H9 (cell line): ENCODE data around the gene TRIM59. TPM values are rescaled to one million over a fixed set of nuclear protein-coding genes. Genes with fewer than 3 reads are reported as not detected.

Experiments
- DNase-seq: peaks from one replicate; pipeline ENCODE4 v3.0.0-alpha.2; 2017
- H2AFZ ChIP-seq: one replicate; pipeline ENCODE4 v1.6.1; 2013; ENCODE audit warnings: mild to moderate bottlenecking, low read length, control low read depth, moderate library complexity
- H2AK5ac ChIP-seq: 2 replicates; pipeline ENCODE4 v1.6.1; 2013; ENCODE audit warnings: low read length, control low read depth, mixed read lengths; ENCODE audit not compliant: insufficient read length
- H2BK120ac ChIP-seq: one replicate; pipeline ENCODE4 v1.6.1; 2013; ENCODE audit warnings: low read depth, mild to moderate bottlenecking, low read length, control low read depth, inconsistent platforms; ENCODE audit not compliant: poor library complexity, severe bottlenecking
- H2BK12ac ChIP-seq: 2 replicates; pipeline ENCODE4 v1.6.1; 2013; ENCODE audit warnings: low read length, control low read depth, mixed read lengths, low read depth; ENCODE audit not compliant: insufficient read length
- H2BK15ac ChIP-seq: 2 replicates; pipeline ENCODE4 v1.6.1; 2013; ENCODE audit warnings: low read depth, low read length, control low read depth
- H2BK20ac ChIP-seq: one replicate; pipeline ENCODE4 v1.6.1; 2013; ENCODE audit warnings: low read depth, mild to moderate bottlenecking, low read length, control low read depth, inconsistent platforms; ENCODE audit not compliant: poor library complexity, severe bottlenecking
- H2BK5ac ChIP-seq: 2 replicates; pipeline ENCODE4 v1.6.1; 2013; ENCODE audit warnings: low read length, control low read depth, mixed read lengths; ENCODE audit not compliant: insufficient read length
- H3K14ac ChIP-seq: 2 replicates; pipeline ENCODE4 v1.6.1; 2013; ENCODE audit warnings: low read length, control low read depth; ENCODE audit not compliant: insufficient read depth
- H3K18ac ChIP-seq: 2 replicates; pipeline ENCODE4 v1.6.1; 2013; ENCODE audit warnings: low read depth, mild to moderate bottlenecking, mixed read lengths, low read length, control low read depth; ENCODE audit not compliant: insufficient read length
- H3K23ac ChIP-seq: 2 replicates; pipeline ENCODE4 v1.6.1; 2013; ENCODE audit warnings: low read length, control low read depth, mixed read lengths, low read depth; ENCODE audit not compliant: insufficient read length
- H3K23me2 ChIP-seq: 2 replicates; pipeline ENCODE4 v1.6.1; 2013; ENCODE audit warnings: low read depth, mild to moderate bottlenecking, mixed read lengths, low read length, control low read depth; ENCODE audit not compliant: insufficient read length, poor library complexity, severe bottlenecking
- H3K27ac ChIP-seq: 2 replicates; pipeline ENCODE4 v1.5.1; 2013; ENCODE audit warnings: low read length, control low read depth, mixed read lengths, low read depth; ENCODE audit not compliant: insufficient read length
- H3K27me3 ChIP-seq: 2 replicates; pipeline ENCODE4 v1.6.1; 2013; ENCODE audit warnings: low read length, control low read depth, inconsistent platforms; ENCODE audit not compliant: insufficient read depth
- H3K4ac ChIP-seq: 2 replicates; pipeline ENCODE4 v1.6.1; 2013; ENCODE audit warnings: low read depth, mild to moderate bottlenecking, control low read depth, inconsistent platforms, low read length, moderate library complexity
- H3K4me1 ChIP-seq: 2 replicates; pipeline ENCODE4 v1.6.1; 2013; ENCODE audit warnings: low read length, control low read depth, inconsistent platforms; ENCODE audit not compliant: insufficient read depth
- H3K4me2 ChIP-seq: 2 replicates; pipeline ENCODE4 v1.6.1; 2013; ENCODE audit warnings: low read length, control low read depth, mixed read lengths; ENCODE audit not compliant: insufficient read length, insufficient read depth
- H3K56ac ChIP-seq: 2 replicates; pipeline ENCODE4 v1.6.1; 2013; ENCODE audit warnings: low read depth, mild to moderate bottlenecking, mixed read lengths, low read length, control low read depth; ENCODE audit not compliant: insufficient read length
- H3K79me1 ChIP-seq: 2 replicates; pipeline ENCODE4 v1.6.1; 2013; ENCODE audit warnings: low read depth, mild to moderate bottlenecking, moderate library complexity, low read length, control low read depth, inconsistent platforms; ENCODE audit not compliant: insufficient read depth, poor library complexity, severe bottlenecking
- H3K79me2 ChIP-seq: 2 replicates; pipeline ENCODE4 v1.6.1; 2013; ENCODE audit warnings: low read length, control low read depth, inconsistent platforms; ENCODE audit not compliant: insufficient read depth
- H3K9ac ChIP-seq: 2 replicates; pipeline ENCODE4 v1.6.1; 2013; ENCODE audit warnings: low read length, control low read depth, mixed read lengths; ENCODE audit not compliant: insufficient read length; ENCODE audit errors: extremely low read depth
- H3K9me3 ChIP-seq: one replicate; pipeline ENCODE4 v1.6.1; 2013; ENCODE audit warnings: low read depth, low read length, inconsistent platforms; ENCODE audit not compliant: control insufficient read depth
- H3T11ph ChIP-seq: one replicate; pipeline ENCODE4 v1.6.1; 2013; ENCODE audit warnings: mild to moderate bottlenecking, low read length, control low read depth, inconsistent platforms
- H4K20me1 ChIP-seq: one replicate; pipeline ENCODE4 v1.6.1; 2013; ENCODE audit not compliant: control insufficient read depth, insufficient read length, insufficient read depth
- H4K5ac ChIP-seq: 2 replicates; pipeline ENCODE4 v1.6.1; 2013; ENCODE audit warnings: low read depth, mild to moderate bottlenecking, mixed read lengths, low read length, control low read depth; ENCODE audit not compliant: insufficient read length
- H4K8ac ChIP-seq: replicated peaks from 2 replicates; pipeline ENCODE4 v1.6.1; 2013; ENCODE audit warnings: low read length, control low read depth, mixed read lengths, low read depth; ENCODE audit not compliant: insufficient read length
- H4K91ac ChIP-seq: 2 replicates; pipeline ENCODE4 v1.6.1; 2013; ENCODE audit warnings: low read depth, mild to moderate bottlenecking, moderate library complexity, mixed read lengths, low read length, control low read depth; ENCODE audit not compliant: insufficient read length
- H3K27ac Mint-ChIP-seq, 3 experiments: 2 replicates in 2 of 3; 3 replicates in 1 of 3; pipeline ENCODE4 v1.8.0; 2020 to 2021; ENCODE audit warnings: mixed read lengths in 3 of 3, mild to moderate bottlenecking in 1 of 3, moderate library complexity in 1 of 3
- H3K27me3 Mint-ChIP-seq: 2 replicates; pipeline ENCODE4 v1.8.0; 2021; ENCODE audit warnings: low read depth, mild to moderate bottlenecking, moderate library complexity, mixed read lengths
- H3K36me3 Mint-ChIP-seq, 3 experiments: 2 replicates in 2 of 3; 3 replicates in 1 of 3; pipeline ENCODE4 v1.8.0; 2020 to 2021; ENCODE audit warnings: low read depth in 3 of 3, mixed read lengths in 3 of 3; ENCODE audit not compliant: insufficient read depth in 1 of 3
- H3K4me1 Mint-ChIP-seq, 2 experiments: 2 replicates each; pipeline ENCODE4 v1.8.0; 2020; ENCODE audit warnings: mixed read lengths in 2 of 2
- H3K4me3 Mint-ChIP-seq, 2 experiments: 2 replicates in 1 of 2; 3 replicates in 1 of 2; pipeline ENCODE4 v1.8.0; 2020 to 2021; ENCODE audit warnings: mild to moderate bottlenecking in 2 of 2, mixed read lengths in 2 of 2, moderate library complexity in 1 of 2
- H3K9me3 Mint-ChIP-seq, 2 experiments: 2 replicates in 1 of 2; 3 replicates in 1 of 2; pipeline ENCODE4 v1.8.0; 2020; ENCODE audit warnings: mild to moderate bottlenecking in 2 of 2, mixed read lengths in 2 of 2, moderate library complexity in 1 of 2
- CTCF ChIP-seq: fragments of 200-600 bp; sonication (generic); conservative IDR thresholded peaks from 3 replicates; pipeline ENCODE4 v1.8.0; 2021; ENCODE audit warnings: antibody characterized with exemption, mild to moderate bottlenecking
- WGBS: extraction: QIAGEN DNeasy Blood & Tissue Kit; methylation state at CpG from one replicate; pipeline ENCODE4 v1.1.7; 2013; ENCODE audit warnings: missing lambda C conversion rate, low lambda C conversion rate, mixed read lengths; ENCODE audit not compliant: insufficient read length; ENCODE audit errors: extremely low coverage; 5-methylcytosine and 5-hydroxymethylcytosine counted together
- total RNA-seq: library from RNA; stranded (reverse); gene quantifications from 2 replicates; pipeline ENCODE4 v1.2.1, GENCODE V29; 2021

TRIM59 gene
- total RNA-seq, 1 experiment from 2014 or later = 47.6 TPM

- Histone ChIP-seq H4K8ac (no peak overlapping the region), H3K4me2 (peak overlapping the region; percentile 29), H3K79me1 (no peaks in the 10 kb centered on the region), H3K56ac (no peak overlapping the region), H2BK5ac (no peak overlapping the region), H4K91ac (no peak overlapping the region), H2AFZ (peak overlapping the region; percentile 32), H4K5ac (no peak overlapping the region), H2BK20ac (no peak overlapping the region), H3K4me1 (no peaks in the 10 kb centered on the region), H3T11ph (no peak overlapping the region), H2BK120ac (no peak overlapping the region), H3K14ac (no peak overlapping the region; the same call in 1 of the 2 replicates), H3K27ac (no peak overlapping the region), H3K9ac (peak overlapping the region; percentile 74), H3K9me3 (no peaks in the 10 kb centered on the region), H3K27me3 (no peaks in the 10 kb centered on the region), H2BK12ac (no peak overlapping the region), H3K4ac (no peak overlapping the region), H2AK5ac (no peak overlapping the region), H3K18ac (no peak overlapping the region), H4K20me1 (no peaks in the 10 kb centered on the region), H2BK15ac (no peak overlapping the region), H3K23ac (no peak overlapping the region), H3K79me2 (peaks cover 28% of the 10 kb centered on the region; the same call in 1 of the 2 replicates), H3K23me2 (peaks cover 10% of the 10 kb centered on the region)
- Mint-ChIP-seq H3K27me3 (peaks cover 3% of the 10 kb centered on the region; the same call in 1 of the 2 replicates), H3K27ac (peak overlapping the region; percentile 99 to 100 (median 99)), H3K9me3 (peaks cover 0 to 4% of the 10 kb centered on the region in 2 experiments; a peak in 1 of 5 replicates), H3K4me1 (peaks cover 37 to 42% of the 10 kb centered on the region in 2 experiments), H3K4me3 (peak overlapping the region; percentile 94 to 98), H3K36me3 (peaks cover 16 to 20% (median 17%) of the 10 kb centered on the region in 3 experiments)
- TF ChIP-seq CTCF = no peak
- no CpG with 5 or more reads among the region's 9 CpGs for WGBS
- no peak for DNase-seq
Measured at GRCh38 chr3:160398820-160399124, 50.8 kb downstream of the TRIM59 start.
